IPS-11a (cell line): ENCODE results near the gene STX7.

Source experiments
- H3K4me3 ChIP-seq: one replicate; pipeline ENCODE4 v1.5.1; 2013; ENCODE audit warnings: low read depth, low read length, control low read depth

Gene STX7

DNA sequence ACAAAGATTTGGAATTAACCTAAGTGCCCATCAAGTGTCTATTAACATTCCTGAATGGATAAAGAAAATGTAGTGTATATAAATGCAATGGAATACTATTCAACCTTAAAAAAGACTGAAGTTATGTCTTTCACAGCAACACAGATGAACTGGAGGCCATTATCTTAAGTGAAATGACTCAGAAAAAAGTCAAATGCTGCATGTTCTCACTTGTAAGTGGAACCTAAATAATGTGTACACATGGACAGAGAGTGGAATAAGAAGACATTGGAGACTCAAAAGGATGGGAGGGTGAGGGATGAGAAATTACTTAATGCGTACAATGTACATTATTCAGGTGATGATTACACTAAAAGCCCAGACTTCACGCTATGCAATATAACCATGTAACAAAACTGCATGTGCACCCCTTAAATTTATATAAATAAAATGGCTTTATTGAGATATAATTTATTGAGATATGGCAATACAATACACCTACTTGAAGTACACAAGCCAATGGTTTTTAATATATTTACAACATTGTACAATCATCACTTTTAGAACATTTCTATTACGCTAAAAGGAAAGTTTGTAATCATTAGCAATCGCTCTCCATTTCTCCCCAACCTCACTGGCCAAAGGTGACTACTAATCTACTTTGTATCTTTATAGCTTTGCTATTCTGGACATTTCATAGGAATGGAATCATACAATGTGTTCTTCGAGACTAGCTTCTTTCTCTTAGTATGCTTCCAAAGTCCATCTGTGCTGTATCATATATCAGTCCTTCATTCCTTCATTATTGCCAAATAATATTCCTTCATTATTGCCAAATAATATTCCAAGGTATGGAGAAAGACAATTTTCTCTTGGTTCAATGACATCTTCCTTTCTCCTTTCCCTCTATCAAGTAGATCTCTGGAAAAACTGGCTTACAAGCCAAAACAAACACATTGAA lies 5.8 kb downstream of the STX7 start:
- no peak overlapping the region for H3K4me3 ChIP-seq

DNA sequence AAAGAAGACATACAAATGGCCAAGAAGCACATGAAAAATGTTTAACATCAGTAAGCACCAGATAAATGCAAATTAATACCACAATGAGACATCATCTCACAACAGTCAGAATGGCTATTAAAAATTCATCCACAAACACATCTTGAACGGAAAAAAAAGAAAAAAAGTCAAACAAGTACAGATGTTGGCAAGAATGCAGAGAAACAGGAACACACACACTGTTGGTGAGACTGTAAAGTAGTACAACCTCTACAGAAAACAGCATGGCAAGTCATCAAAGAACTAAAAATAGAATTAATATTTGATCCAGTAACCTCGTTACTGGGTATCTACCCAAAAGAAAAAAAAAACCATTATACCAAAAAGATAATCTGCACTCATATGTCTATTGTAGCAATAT lies 6.5 kb downstream of the STX7 start:
- H3K4me3 ChIP-seq, result no peak overlapping the region

DNA sequence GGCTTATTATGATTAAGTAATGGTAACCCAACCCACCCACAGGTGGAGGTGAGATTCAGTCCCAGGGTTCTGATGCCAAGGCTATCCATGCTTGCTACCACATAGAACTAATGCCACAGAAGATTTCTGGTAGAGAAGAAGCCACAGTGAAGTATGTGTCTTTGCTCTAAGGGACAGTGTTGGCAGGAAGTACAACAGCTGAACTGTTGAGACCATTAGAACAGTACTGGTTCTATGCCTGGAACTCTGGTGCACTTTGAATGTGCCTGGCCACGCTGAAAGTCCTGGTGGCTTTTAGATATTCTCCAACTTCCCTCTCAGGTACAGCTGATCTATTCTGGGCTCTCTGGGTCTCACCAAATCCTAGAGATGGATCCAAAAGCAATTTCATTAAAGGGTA lies 7.8 kb downstream of the STX7 start:
- H3K4me3 ChIP-seq, result no peak overlapping the region

DNA sequence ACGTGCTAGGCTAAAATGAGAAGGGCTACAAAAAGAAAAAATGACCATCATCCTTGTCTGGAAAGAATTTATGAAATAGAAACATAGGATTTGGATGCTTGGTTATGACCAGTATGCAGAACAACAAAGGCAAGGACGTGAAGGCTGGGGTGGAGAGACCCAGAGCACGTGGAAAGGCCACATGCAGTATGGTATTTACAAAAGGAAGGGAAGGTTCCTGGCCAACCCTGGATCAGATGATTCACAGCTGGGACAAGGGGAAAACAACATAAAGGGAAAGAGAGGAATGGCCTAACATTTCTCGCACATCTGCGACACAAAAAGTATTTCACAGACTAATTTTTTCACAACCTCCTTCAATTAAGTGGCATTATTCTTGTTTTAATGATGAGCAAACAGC lies 8.2 kb downstream of the STX7 start:
- no peak overlapping the region for H3K4me3 ChIP-seq

- H3K4me3 ChIP-seq, result no peak overlapping the region
Observed at GRCh38 chr6:132499757-132500156, 13.2 kb downstream of the STX7 start.

GRCh38 chr6:132498638-132499037 lies 14.3 kb downstream of the STX7 start:
- no peak overlapping the region for H3K4me3 ChIP-seq

DNA sequence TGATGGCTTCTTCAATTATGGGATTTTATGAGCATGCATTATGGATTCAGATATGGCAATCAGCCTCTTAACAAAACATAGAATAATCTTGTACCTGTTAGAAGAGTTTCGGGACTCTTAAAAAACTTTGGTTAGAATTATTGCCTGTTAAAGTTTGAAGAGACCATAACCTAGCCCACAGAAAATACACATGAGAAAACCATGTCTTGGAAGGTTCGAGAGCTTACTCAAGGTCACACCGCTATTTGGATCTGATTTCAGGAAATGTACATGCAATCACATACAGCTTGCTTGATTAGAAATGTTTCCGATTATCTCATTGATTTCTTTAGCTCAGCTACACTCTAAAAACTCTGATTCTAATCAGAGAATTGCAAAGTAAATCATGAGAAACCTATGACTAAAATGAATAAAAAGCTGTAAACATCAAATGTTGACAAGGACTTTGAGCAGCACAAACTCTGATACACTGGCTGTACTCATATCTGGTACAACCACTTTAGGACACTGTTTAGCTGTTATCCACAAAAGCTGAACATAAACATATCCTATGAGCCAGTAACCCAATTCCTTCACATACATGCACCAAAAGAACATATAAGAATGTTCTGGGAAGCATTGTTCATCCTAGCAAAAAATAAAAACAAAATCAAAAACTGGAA lies 16.3 kb downstream of the STX7 start:
- no peak overlapping the region for H3K4me3 ChIP-seq

DNA sequence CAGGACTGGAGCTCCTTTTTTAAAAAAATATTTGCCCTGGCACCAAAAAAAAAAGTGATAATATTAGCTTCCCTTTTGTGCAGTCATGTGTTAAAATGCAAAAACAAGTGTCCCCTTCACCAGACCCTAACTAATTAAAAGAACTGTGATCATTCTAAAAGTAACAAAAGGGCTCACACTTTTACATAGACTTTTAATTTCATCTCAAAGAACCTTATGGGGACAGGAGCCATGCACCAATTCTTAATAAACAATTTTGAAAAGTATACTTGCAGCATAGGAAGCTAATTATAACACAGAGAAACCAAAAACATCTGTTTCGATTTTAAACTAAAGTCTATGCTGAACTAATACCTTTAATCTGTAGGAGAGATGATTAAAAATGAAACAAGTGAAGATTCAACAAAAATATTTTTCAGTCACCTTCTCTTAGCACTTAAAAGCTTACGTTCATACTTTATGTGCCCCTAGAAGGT lies 17.3 kb downstream of the STX7 start:
- H3K4me3 ChIP-seq, result no peak overlapping the region

- H3K4me3 ChIP-seq, result no peak overlapping the region
Observed at GRCh38 chr6:132494954-132495353, 18.0 kb downstream of the STX7 start.

DNA sequence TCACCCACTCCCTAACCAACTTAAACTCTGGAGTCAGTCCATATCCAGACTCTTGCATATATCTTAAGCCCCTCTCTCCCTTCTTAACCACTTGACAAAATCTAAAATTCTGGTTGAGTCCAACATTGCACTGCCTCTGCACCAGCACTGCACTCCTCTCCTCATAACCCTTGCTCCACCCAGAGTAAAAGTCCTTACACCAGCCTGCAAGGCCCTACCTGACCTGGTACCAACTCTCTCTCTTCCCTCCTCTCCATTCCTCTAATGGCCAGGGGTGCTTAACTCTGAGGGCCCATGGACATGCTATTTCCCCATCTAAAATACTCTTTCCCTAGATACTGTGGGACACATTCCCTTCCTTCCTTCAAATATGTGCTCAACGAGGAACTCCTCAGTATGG lies 21.0 kb downstream of the STX7 start:
- H3K4me3 ChIP-seq, result no peak overlapping the region

DNA sequence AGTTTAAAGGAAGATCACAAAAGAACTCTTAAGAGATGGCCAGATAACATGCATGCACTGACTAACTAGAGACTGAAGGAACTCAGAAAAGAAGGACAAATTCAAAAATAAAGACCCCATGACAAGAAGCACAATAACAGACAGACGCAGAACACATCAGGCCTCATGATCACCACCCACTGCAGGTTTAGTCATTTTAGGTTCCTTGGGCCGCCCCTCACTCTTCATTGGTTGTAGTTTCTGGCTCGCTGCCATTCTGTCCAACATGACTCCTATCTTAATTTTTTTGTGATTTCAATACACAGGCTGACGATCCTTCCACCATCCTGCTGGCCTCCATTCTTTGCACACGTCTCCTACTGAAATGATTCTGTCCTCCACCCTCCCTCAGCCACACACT lies 21.6 kb downstream of the STX7 start:
- H3K4me3 ChIP-seq, result no peak overlapping the region

- no peak overlapping the region for H3K4me3 ChIP-seq
Observed at GRCh38 chr6:132490478-132491204, 22.3 kb downstream of the STX7 start.

DNA sequence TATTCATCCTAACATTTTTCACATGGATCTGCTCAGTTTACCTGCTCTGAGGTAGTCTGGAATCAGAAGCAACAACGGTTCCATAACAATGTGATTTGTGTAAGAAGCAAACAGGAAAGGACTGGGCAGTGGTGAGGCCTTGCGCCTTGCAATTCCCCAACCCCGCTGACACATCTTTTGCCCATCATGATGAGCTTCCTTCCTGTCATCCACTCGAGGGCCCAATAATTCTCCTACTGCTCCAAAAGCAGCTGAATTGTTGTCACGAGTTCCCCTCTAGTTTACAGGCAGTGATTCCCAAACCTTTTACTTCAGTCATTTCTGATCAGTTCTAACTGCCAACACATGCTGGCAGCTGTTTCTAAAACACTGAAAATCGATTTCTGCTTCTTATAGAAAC lies 22.9 kb downstream of the STX7 start:
- no peak overlapping the region for H3K4me3 ChIP-seq

- no peak overlapping the region for H3K4me3 ChIP-seq
Observed at GRCh38 chr6:132489376-132489775, 23.5 kb downstream of the STX7 start.

DNA sequence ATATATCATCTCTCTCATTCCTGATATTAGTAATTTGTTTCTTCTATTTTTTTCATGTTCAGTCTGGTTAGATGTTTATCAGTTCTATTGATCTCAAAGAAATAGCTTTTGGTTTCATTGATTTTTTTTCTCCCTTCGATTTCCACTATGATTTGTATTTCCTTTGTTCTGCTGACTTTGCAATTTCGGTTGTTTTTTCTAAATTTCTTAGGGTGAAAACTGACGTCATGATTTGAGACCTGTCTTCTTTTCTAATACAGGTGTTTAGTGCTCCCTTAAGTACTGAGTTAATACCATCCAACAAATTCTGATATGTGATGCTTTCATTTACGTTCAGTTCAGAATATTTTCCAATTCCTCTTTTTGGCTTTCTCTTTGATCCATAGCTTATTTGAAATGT lies 25.2 kb downstream of the STX7 start:
- H3K4me3 ChIP-seq, result no peak overlapping the region

DNA sequence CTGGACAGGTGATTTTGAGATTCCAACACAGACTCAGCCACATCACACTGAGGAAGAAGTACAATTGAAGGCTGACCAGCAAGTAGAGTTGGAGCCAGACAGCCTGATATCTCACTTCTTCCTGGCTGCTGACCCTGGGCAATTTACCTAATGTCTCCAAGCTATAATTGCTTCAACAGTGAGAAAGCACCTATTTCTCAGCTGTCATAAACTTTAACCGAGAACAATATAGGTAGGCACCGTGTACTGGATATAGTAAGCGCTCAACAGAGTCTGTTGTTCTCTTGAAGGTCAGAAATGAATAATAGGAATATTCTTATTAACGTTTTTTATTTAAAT lies 28.3 kb downstream of the STX7 start:
- H3K4me3 ChIP-seq, result no peak overlapping the region

GRCh38 chr6:132483779-132484679 lies 28.9 kb downstream of the STX7 start:
- H3K4me3 ChIP-seq, result no peak overlapping the region

- H3K4me3 ChIP-seq, result no peak overlapping the region
Observed at GRCh38 chr6:132482581-132482980, 30.3 kb downstream of the STX7 start.

DNA sequence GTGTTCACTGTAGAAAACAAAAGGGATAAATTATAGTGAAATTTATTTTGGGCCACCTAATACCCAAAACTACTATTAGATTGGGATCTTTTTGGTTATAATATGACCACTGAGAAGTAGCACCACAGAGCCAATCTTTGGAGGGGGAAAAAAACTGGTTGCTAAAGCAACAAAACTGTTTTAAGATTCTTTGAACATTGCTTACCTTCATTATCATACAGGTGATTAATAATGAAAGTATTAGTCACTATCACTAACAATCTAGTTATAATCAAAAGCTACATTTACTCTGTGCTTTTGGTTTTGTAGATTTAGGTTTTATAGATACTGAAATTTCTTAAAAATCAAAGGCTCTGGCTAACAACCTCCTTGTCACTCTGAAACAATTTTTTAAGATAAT lies 31.7 kb downstream of the STX7 start:
- H3K4me3 ChIP-seq, result no peak overlapping the region

DNA sequence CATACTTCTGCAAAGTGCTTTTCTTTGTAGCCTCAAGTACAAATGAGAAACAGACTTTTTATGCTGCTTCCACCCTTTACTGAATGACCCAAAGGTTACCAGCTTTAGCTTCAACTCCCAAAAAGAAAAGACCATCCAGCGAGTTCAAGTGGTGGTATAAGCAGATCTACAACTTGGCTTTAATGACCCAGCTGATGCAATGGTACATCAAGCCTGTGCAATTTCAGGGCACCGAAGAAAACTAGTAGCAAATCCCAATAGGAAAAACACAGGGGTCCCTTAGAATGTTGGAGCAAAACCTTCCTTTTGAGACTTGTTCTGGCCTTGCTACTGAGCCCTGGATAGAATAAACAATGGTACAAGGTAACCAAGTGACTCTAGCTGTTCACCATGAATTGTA lies 33.8 kb downstream of the STX7 start:
- H3K4me3 ChIP-seq, result no peak overlapping the region

- H3K4me3 ChIP-seq, result no peak overlapping the region
Observed at GRCh38 chr6:132478674-132479073, 34.2 kb downstream of the STX7 start.
